Caco-2 (cell line): ENCODE data around the gene NAPSA. TPM values are rescaled to one million over a fixed set of nuclear protein-coding genes. Genes with fewer than 3 reads are reported as not detected.

Source experiments
- BruUV-seq: library from RNA; stranded (reverse); fragments of 400-500 nt; replicated peaks from 2 replicates; lab custom pipeline; 2021; lab: Mats Ljungman, UMichigan
- CTCF ChIA-PET: fragments of 300-600 bp; sonication (Branson Sonifier 250); formaldehyde crosslinking; loops from one replicate; lab custom pipeline; 2022; ENCODE audit warnings: antibody characterized with exemption; lab: Charles Lee
- POLR2A ChIA-PET: fragments of 300-600 bp; sonication (Branson Sonifier 250); formaldehyde crosslinking; loops from one replicate; lab custom pipeline; 2022; ENCODE audit warnings: antibody characterized with exemption; lab: Charles Lee
- DNase-seq, 2 experiments: peaks; one replicate each; pipeline versions ENCODE4 v3.0.0 to v3.0.0-alpha.2; 2020 to 2022
- H3K27me3 ChIP-seq: replicated peaks from 2 replicates; pipeline ENCODE4 v1.6.0; 2011; ENCODE audit warnings: low read length; ENCODE audit not compliant: control insufficient read depth, insufficient read depth
- H3K36me3 ChIP-seq: 2 replicates; pipeline ENCODE4 v1.5.1; 2011; ENCODE audit warnings: low read length; ENCODE audit not compliant: control insufficient read depth, insufficient read depth
- H3K4me1 ChIP-seq: fragments of 250-450 bp; sonication (Bioruptor Pico); 2 replicates; pipeline ENCODE4 v1.5.1; 2020; ENCODE audit warnings: mild to moderate bottlenecking
- H3K4me3 ChIP-seq: 2 replicates; pipeline ENCODE4 v1.5.1; 2011; ENCODE audit warnings: low read depth, mild to moderate bottlenecking, control low read depth, low read length
- H3K9me3 ChIP-seq: fragments of 250-450 bp; sonication (Bioruptor Pico); 2 replicates; pipeline ENCODE4 v1.5.1; 2020; ENCODE audit warnings: mild to moderate bottlenecking, moderate library complexity
- H3K27ac Mint-ChIP-seq: one replicate; pipeline ENCODE4 v1.8.0; 2022; ENCODE audit warnings: mixed read lengths; ENCODE audit not compliant: unreplicated experiment
- H3K27me3 Mint-ChIP-seq: one replicate; pipeline ENCODE4 v1.8.0; 2022; ENCODE audit warnings: mixed read lengths; ENCODE audit not compliant: insufficient read depth, unreplicated experiment
- H3K36me3 Mint-ChIP-seq: one replicate; pipeline ENCODE4 v1.8.0; 2022; ENCODE audit warnings: mild to moderate bottlenecking, mixed read lengths; ENCODE audit not compliant: insufficient read depth, unreplicated experiment
- H3K4me1 Mint-ChIP-seq: one replicate; pipeline ENCODE4 v1.8.0; 2022; ENCODE audit warnings: low read depth, mixed read lengths; ENCODE audit not compliant: unreplicated experiment
- H3K4me3 Mint-ChIP-seq: one replicate; pipeline ENCODE4 v1.8.0; 2022; ENCODE audit warnings: mild to moderate bottlenecking, moderate library complexity, mixed read lengths; ENCODE audit not compliant: unreplicated experiment
- H3K9me3 Mint-ChIP-seq: one replicate; pipeline ENCODE4 v1.8.0; 2022; ENCODE audit warnings: mixed read lengths; ENCODE audit not compliant: unreplicated experiment
- intact Hi-C: fragments of 100-400 bp; cut with micrococcal nuclease; formaldehyde crosslinking; loops from one replicate; pipeline ENCODE4 v1.10.0; 2022; ENCODE audit not compliant: unreplicated experiment
- total RNA-seq: library from RNA; stranded (reverse); gene quantifications from 2 replicates; pipeline ENCODE4 v1.2.3, GENCODE V29; 2022
- TF ChIP-seq, protein P1 (sequence below), 2 experiments: fragments of 200-600 bp in 1 of 2; IDR thresholded peaks; 1 replicate in 1 of 2; 2 replicates in 1 of 2; pipeline versions ENCODE4 v1.5.1 to v1.8.0; 2011 to 2022; ENCODE audit warnings: antibody characterized with exemption in 1 of 2, control low read depth in 1 of 2, inconsistent platforms in 1 of 2, low read depth in 1 of 2, low read length in 1 of 2, mild to moderate bottlenecking in 1 of 2, moderate library complexity in 1 of 2; ENCODE audit not compliant: insufficient read depth in 1 of 2, severe bottlenecking in 1 of 2, unreplicated experiment in 1 of 2

NAPSA gene
- total RNA-seq, 1 experiment from 2014 or later, result 1.2 TPM

DNA sequence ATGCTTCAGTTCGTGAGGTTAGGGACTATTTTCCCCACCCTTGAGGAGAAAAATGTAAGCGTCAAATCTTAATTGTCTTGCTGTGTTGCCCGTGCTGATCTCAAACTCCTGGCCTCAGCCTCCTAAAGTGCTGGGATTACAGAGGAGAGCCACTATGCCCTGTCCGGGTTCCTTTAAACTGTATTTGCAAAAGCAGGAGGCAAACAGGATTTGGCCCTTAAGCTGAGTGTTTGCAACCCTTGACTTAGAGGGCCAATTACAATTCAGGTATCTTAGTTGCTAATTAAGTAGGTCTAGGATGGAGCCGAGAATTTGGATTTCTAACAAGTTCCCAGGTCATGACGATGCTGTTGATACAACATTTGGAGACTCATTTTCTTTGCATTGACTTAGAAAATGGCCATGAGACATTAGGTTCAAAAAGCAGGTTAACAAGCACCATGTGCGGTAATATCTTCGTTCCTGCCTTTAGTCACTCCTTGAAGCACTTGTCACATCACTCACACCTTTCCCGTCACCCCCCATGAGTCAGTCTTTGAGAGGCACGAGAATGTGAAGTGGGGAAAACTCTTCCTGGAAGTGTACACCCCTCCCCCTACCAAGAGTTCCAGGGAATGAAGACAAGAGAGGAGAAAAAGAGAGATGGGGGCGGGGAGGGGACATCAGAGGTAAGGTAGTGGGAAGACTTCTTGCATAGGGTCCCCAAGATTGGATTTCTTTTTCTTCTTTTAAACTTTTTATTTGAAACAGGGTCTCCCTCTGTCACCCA is 2.6 kb downstream of the NAPSA start:
- no TSS peak for BruUV-seq
- no peak for DNase-seq
- Mint-ChIP-seq H3K4me3 (no peak overlapping the region), H3K27ac (no peak overlapping the region), H3K9me3 (no peaks in the 10 kb centered on the region), H3K36me3 (peaks cover 5% of the 10 kb centered on the region), H3K27me3 (peaks cover 6% of the 10 kb centered on the region), H3K4me1 (peaks cover 5% of the 10 kb centered on the region)
- no peaks in the 10 kb centered on the region for H3K9me3 ChIP-seq
- TF ChIP-seq, protein P1, sequence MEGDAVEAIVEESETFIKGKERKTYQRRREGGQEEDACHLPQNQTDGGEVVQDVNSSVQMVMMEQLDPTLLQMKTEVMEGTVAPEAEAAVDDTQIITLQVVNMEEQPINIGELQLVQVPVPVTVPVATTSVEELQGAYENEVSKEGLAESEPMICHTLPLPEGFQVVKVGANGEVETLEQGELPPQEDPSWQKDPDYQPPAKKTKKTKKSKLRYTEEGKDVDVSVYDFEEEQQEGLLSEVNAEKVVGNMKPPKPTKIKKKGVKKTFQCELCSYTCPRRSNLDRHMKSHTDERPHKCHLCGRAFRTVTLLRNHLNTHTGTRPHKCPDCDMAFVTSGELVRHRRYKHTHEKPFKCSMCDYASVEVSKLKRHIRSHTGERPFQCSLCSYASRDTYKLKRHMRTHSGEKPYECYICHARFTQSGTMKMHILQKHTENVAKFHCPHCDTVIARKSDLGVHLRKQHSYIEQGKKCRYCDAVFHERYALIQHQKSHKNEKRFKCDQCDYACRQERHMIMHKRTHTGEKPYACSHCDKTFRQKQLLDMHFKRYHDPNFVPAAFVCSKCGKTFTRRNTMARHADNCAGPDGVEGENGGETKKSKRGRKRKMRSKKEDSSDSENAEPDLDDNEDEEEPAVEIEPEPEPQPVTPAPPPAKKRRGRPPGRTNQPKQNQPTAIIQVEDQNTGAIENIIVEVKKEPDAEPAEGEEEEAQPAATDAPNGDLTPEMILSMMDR (IDR thresholded peaks at IDR 0.05; ENCODE audit: insufficient read depth in 1 of 2, low read depth in 1 of 2, low read length in 1 of 2, severe bottlenecking in 1 of 2, unreplicated experiment in 1 of 2), result no peak
- H3K4me1 ChIP-seq, result no peaks in the 10 kb centered on the region
- CTCF ChIA-PET, result interaction anchor here (1.4 kb wide), 1 partner anchor 194 kb away, joined by 5 read pairs; no protein-coding TSS in a partner anchor
- POLR2A ChIA-PET, result no interaction called here
- no peak overlapping the region for H3K4me3 ChIP-seq
- intact Hi-C loops, result loop anchor here (10.0 kb wide), 1 partner anchor 562 kb away; no protein-coding TSS in a partner anchor
- H3K27me3 ChIP-seq, result no peaks in the 10 kb centered on the region
- H3K36me3 ChIP-seq, result 0 out of 2 replicates have a peak, but pooled peaks cover 1% of the 10 kb centered on the region

DNA sequence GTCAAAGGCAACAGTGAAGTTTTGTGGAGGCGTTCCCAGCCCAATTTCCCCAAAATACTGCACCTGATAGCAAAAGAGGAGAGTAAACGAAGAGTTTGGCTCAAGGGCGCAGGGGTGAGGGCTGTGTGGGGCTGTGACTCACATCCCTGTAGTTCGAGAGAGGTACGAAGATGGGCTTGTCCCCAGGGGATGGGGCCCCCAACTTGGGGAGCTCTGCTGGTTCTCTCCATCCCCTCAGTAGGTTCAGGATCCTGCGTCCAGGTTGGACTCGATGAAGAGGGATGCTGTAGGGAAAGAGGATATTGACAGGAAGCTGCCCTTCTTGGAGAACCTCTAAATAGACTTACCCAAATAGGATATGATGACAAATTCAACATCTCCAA is 3.4 kb downstream of the NAPSA start:
- CTCF ChIA-PET, result interaction anchor here (1.4 kb wide), 1 partner anchor 194 kb away, joined by 5 read pairs; no protein-coding TSS in a partner anchor
- no TSS peak for BruUV-seq

More for the DNA sequence above, 3.4 kb downstream of the NAPSA start:
- Mint-ChIP-seq H3K4me3 (no peak overlapping the region), H3K27me3 (peaks cover 6% of the 10 kb centered on the region), H3K9me3 (no peaks in the 10 kb centered on the region), H3K4me1 (peaks cover 5% of the 10 kb centered on the region), H3K36me3 (peaks cover 5% of the 10 kb centered on the region), H3K27ac (no peak overlapping the region)
- POLR2A ChIA-PET, result no interaction called here
- H3K27me3 ChIP-seq, result no peaks in the 10 kb centered on the region
- H3K4me3 ChIP-seq, result no peak overlapping the region
- H3K36me3 ChIP-seq, result 0 out of 2 replicates have a peak, but pooled peaks cover 1% of the 10 kb centered on the region
- H3K4me1 ChIP-seq, result no peaks in the 10 kb centered on the region
- TF ChIP-seq, protein P1 (IDR thresholded peaks at IDR 0.05; ENCODE audit: insufficient read depth in 1 of 2, low read depth in 1 of 2, low read length in 1 of 2, severe bottlenecking in 1 of 2, unreplicated experiment in 1 of 2), result no peak
- H3K9me3 ChIP-seq, result no peaks in the 10 kb centered on the region
- intact Hi-C loops, result loop anchor here (10.0 kb wide), 1 partner anchor 563 kb away; no protein-coding TSS in a partner anchor
- no peak for DNase-seq
